ENCODE data around the gene LRRC32. TPM values are rescaled to one million over a fixed set of nuclear protein-coding genes. Genes with fewer than 3 reads are reported as not detected.

The LRRC32 gene
- total RNA-seq = 1 to 10 TPM; 1.8 to 2.4 TPM
- 0.66 TPM for polyA plus RNA-seq (2013, experiment 1 of 2)
- polyA plus RNA-seq (2013, experiment 2 of 2) = 1.7 TPM
- total RNA-seq = 0.20 to 74.1 (median 5.8) reads per million in 172 experiments

DNA sequence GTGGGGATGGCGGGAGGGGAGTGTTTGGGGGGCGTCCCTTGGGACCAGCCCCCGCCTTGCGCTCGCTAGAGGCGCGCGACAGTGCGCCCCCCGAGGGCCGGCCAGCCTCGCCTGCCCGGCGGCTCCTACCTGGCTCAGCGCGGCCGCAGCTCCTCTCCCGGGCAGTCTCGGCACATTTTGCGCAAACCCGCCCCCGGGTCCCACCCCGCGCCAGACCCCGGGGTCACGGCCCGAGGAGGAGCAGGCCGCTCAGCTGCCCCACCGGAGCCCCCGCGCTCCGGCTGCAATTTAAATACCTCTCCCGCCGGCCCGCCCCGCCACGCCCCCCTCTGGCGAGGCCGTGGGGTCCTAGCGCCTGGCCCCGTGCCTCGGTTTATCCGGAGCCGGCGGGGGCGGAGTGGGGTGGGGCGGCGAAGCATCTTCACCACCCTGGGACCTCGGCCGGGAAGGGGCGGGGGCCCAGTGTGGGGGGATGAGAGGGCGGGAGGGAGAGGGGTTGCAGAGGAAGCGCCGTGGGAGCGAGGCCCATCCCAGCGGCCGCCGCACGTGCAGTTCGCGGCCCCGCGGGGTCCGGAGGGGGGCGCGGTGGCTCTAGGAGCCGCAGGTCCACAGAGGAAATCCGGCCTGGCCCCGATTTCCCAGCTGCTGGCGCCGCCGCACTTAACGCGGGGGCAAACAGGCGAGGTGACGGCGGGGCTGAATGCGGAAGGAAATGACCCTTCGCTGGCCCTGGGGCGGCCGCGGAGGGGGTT, at the start of gene LRRC32:
Gene LRRC32 (minus strand): TSS at position 263 of the 752 bp plus-strand sequence. CDS start 4,793 bp downstream, outside the sequence.
- DNase-seq (peak in 7 of 14 experiments; percentile 9 to 58 (median 19)), ATAC-seq (ENCODE audit: poor library complexity) (peak; percentile 24)
- peaks cover 42% of the 10 kb centered on the region for H3K27me3 Mint-ChIP-seq
- H3K9me3 ChIP-seq (ENCODE audit: control insufficient read depth in 1 of 2, insufficient read depth in 1 of 2, low read length in 2 of 2) = peaks cover 0 to 5% of the 10 kb centered on the region in 2 experiments
- peaks cover 12 to 16% of the 10 kb centered on the region in 2 experiments for H3K27me3 ChIP-seq (ENCODE audit: control insufficient read depth in 1 of 2, insufficient read depth in 2 of 2, low read length in 2 of 2)
- CTCF ChIA-PET = no interaction called here
- TF ChIP-seq, protein P1, sequence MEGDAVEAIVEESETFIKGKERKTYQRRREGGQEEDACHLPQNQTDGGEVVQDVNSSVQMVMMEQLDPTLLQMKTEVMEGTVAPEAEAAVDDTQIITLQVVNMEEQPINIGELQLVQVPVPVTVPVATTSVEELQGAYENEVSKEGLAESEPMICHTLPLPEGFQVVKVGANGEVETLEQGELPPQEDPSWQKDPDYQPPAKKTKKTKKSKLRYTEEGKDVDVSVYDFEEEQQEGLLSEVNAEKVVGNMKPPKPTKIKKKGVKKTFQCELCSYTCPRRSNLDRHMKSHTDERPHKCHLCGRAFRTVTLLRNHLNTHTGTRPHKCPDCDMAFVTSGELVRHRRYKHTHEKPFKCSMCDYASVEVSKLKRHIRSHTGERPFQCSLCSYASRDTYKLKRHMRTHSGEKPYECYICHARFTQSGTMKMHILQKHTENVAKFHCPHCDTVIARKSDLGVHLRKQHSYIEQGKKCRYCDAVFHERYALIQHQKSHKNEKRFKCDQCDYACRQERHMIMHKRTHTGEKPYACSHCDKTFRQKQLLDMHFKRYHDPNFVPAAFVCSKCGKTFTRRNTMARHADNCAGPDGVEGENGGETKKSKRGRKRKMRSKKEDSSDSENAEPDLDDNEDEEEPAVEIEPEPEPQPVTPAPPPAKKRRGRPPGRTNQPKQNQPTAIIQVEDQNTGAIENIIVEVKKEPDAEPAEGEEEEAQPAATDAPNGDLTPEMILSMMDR (IDR thresholded peaks at IDR 0.05) = no peak
- POLR2A ChIA-PET = no interaction called here
- H3K4me3 ChIP-seq (ENCODE audit: low read length) = peak within 1 kb of the TSS; percentile 47
- peaks cover 29% of the 10 kb centered on the region for H3K4me1 Mint-ChIP-seq (ENCODE audit: low read depth)
- H3K36me3 Mint-ChIP-seq (ENCODE audit: low read depth) = no peaks in the 10 kb centered on the region
- no peak within 1 kb of the TSS for H3K27ac Mint-ChIP-seq
- no peak within 1 kb of the TSS for H3K27ac ChIP-seq (ENCODE audit: low read depth in 1 of 2, low read length in 2 of 2)
- no peaks in the 10 kb centered on the region for H3K9me3 Mint-ChIP-seq
- intact Hi-C loops (cut with DNase I, micrococcal nuclease) = no loop called here
- peak within 1 kb of the TSS; percentile 80 for H3K4me3 Mint-ChIP-seq
- peaks cover 42% of the 10 kb centered on the region for H3K4me1 ChIP-seq (ENCODE audit: insufficient read depth, low read length)
- H3K36me3 ChIP-seq (ENCODE audit: insufficient read depth, low read length) = no peaks in the 10 kb centered on the region

- POLR2A ChIA-PET = no interaction called here
- no peaks in the 10 kb centered on the region for H3K9me3 Mint-ChIP-seq
- H3K27ac ChIP-seq (ENCODE audit: low read depth in 1 of 2, low read length in 2 of 2) = no peak overlapping the region
- intact Hi-C loops (cut with DNase I, micrococcal nuclease) = no loop called here
- peaks cover 7 to 9% of the 10 kb centered on the region in 2 experiments for H3K27me3 ChIP-seq (ENCODE audit: control insufficient read depth in 1 of 2, insufficient read depth in 2 of 2, low read length in 2 of 2)
- H3K27ac Mint-ChIP-seq = no peak overlapping the region
- TF ChIP-seq, protein P1 (IDR thresholded peaks at IDR 0.05) = no peak
- no peaks in the 10 kb centered on the region for H3K9me3 ChIP-seq (ENCODE audit: control insufficient read depth in 1 of 2, insufficient read depth in 1 of 2, low read length in 2 of 2)
- peaks cover 5% of the 10 kb centered on the region for H3K4me1 Mint-ChIP-seq (ENCODE audit: low read depth)
- H3K4me3 ChIP-seq (ENCODE audit: low read length) = no peak overlapping the region
- DNase-seq (no peak), ATAC-seq (ENCODE audit: poor library complexity) (no peak)
- no peaks in the 10 kb centered on the region for H3K36me3 ChIP-seq (ENCODE audit: insufficient read depth, low read length)
- CTCF ChIA-PET = no interaction called here
- H3K4me1 ChIP-seq (ENCODE audit: insufficient read depth, low read length) = peaks cover 8% of the 10 kb centered on the region
- H3K4me3 Mint-ChIP-seq = no peak overlapping the region
- no peaks in the 10 kb centered on the region for H3K36me3 Mint-ChIP-seq (ENCODE audit: low read depth)
- H3K27me3 Mint-ChIP-seq = peaks cover 22% of the 10 kb centered on the region
Observed at GRCh38 chr11:76719686-76720085, 49.1 kb upstream of the LRRC32 start.

DNA sequence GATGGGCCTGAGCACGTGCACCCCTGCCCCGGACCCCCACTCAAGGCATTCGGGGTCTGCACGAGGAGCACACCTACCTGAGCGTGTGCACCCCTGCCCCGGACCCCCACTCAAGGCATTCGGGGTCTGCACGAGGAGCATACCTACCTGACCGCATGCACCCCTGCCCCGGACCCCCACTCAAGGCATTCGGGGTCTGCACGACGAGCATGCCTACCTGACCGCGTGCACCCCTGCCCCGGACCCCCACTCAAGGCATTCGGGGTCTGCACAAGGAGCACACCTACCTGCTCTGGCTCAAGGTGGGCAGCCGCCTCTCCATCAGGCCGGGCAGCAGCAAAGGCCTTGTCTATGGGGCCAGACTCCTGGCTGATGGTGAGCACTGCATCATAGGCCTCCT, 48.7 kb upstream of the LRRC32 start:
- intact Hi-C loops (cut with DNase I, micrococcal nuclease) = no loop called here

More for the DNA sequence above, 48.7 kb upstream of the LRRC32 start:
- Histone ChIP-seq H3K4me1 (ENCODE audit: insufficient read depth, low read length) (peaks cover 8% of the 10 kb centered on the region), H3K36me3 (ENCODE audit: insufficient read depth, low read length) (no peaks in the 10 kb centered on the region), H3K9me3 (ENCODE audit: control insufficient read depth in 1 of 2, insufficient read depth in 1 of 2, low read length in 2 of 2) (no peaks in the 10 kb centered on the region), H3K27me3 (ENCODE audit: control insufficient read depth in 1 of 2, insufficient read depth in 2 of 2, low read length in 2 of 2) (peaks cover 7 to 9% of the 10 kb centered on the region in 2 experiments), H3K27ac (ENCODE audit: low read depth in 1 of 2, low read length in 2 of 2) (no peak overlapping the region), H3K4me3 (ENCODE audit: low read length) (no peak overlapping the region)
- Mint-ChIP-seq H3K36me3 (ENCODE audit: low read depth) (no peaks in the 10 kb centered on the region), H3K9me3 (no peaks in the 10 kb centered on the region), H3K4me1 (ENCODE audit: low read depth) (peaks cover 5% of the 10 kb centered on the region), H3K27me3 (peaks cover 19% of the 10 kb centered on the region), H3K27ac (no peak overlapping the region), H3K4me3 (no peak overlapping the region)
- ATAC-seq (ENCODE audit: poor library complexity) (no peak), DNase-seq (no peak)
- TF ChIP-seq, protein P1 (IDR thresholded peaks at IDR 0.05) = no peak
- CTCF ChIA-PET = no interaction called here
- POLR2A ChIA-PET = no interaction called here
